Stimulated activated CD8-positive, alpha-beta memory T cell treated with anti-CD3 and anti-CD28 coated beads, Interleukin-4, amount 100 ng/mL, for 48 hours (primary cell): ENCODE measurements around the gene TBC1D16.
A peak's percentile ranks its signal among the peaks of the same experiment; 100 is the strongest.

Source experiments
- DNase-seq: peaks from one replicate; pipeline ENCODE4 v3.0.0-alpha.2; 2020

The TBC1D16 gene

GRCh38 chr17:80035687-80035936, at the start of gene TBC1D16:
Gene TBC1D16 (minus strand): TSS chr17:80035872. CDS start chr17:80013547, 22,325 bp downstream.
- no peak for DNase-seq

GRCh38 chr17:80084773-80085172, 49.1 kb upstream of the TBC1D16 start:
- DNase-seq = no peak

- DNase-seq = no peak
These were observed 47.5 kb upstream of the TBC1D16 start for GRCh38 chr17:80083136-80083661.

GRCh38 chr17:80082403-80083135, 46.9 kb upstream of the TBC1D16 start:
- peak; percentile 70 for DNase-seq

- DNase-seq = no peak
These were observed 45.9 kb upstream of the TBC1D16 start for GRCh38 chr17:80081596-80081995.

GRCh38 chr17:80080081-80080480, 44.4 kb upstream of the TBC1D16 start:
- DNase-seq = no peak

GRCh38 chr17:80072410-80072809, 36.7 kb upstream of the TBC1D16 start:
- DNase-seq = no peak

- DNase-seq = no peak
These were observed 35.6 kb upstream of the TBC1D16 start for GRCh38 chr17:80071116-80071841.

GRCh38 chr17:80070375-80071115, 34.9 kb upstream of the TBC1D16 start:
- DNase-seq = no peak

- DNase-seq = no peak
These were observed 32.9 kb upstream of the TBC1D16 start for GRCh38 chr17:80068301-80069222.

- DNase-seq = no peak
These were observed 31.8 kb upstream of the TBC1D16 start for GRCh38 chr17:80067393-80067986.

- no peak for DNase-seq
These were observed 30.0 kb upstream of the TBC1D16 start for GRCh38 chr17:80065478-80066170.

GRCh38 chr17:80064696-80065095, 29.0 kb upstream of the TBC1D16 start:
- no peak for DNase-seq

- no peak for DNase-seq
These were observed 28.3 kb upstream of the TBC1D16 start for GRCh38 chr17:80063830-80064585.

GRCh38 chr17:80061421-80061820, 25.7 kb upstream of the TBC1D16 start:
- DNase-seq = no peak

- DNase-seq = no peak
These were observed 25.0 kb upstream of the TBC1D16 start for GRCh38 chr17:80060644-80061043.

GRCh38 chr17:80058311-80058955, 22.8 kb upstream of the TBC1D16 start:
- DNase-seq = no peak

- DNase-seq = no peak
These were observed 19.9 kb upstream of the TBC1D16 start for GRCh38 chr17:80055597-80055996.

- DNase-seq = no peak
These were observed 17.4 kb upstream of the TBC1D16 start for GRCh38 chr17:80053102-80053501.

GRCh38 chr17:80051681-80052080, 16.0 kb upstream of the TBC1D16 start:
- DNase-seq = no peak
